WTC11 (cell line): ENCODE measurements around the gene NAA80. TPM values are rescaled to one million over a fixed set of nuclear protein-coding genes. Genes with fewer than 3 reads are reported as not detected.

Experiments used
- ATAC-seq: fragments of 200-7000 bp; cut with Tn5 transposase; 2 replicates; pipeline ENCODE4 v1.10.0; 2021; ENCODE audit warnings: mild to moderate bottlenecking, moderate library complexity
- CTCF ChIA-PET: fragments of 300-600 bp; sonication (Branson Sonifier 250); formaldehyde crosslinking; loops from one replicate; lab custom pipeline; 2021; ENCODE audit warnings: antibody characterized with exemption; lab: Charles Lee
- POLR2A ChIA-PET: fragments of 350-600 bp; sonication (Branson Sonifier 250); formaldehyde crosslinking; loops from one replicate; lab custom pipeline; 2021; ENCODE audit warnings: antibody characterized with exemption; lab: Charles Lee
- DNase-seq: peaks from one replicate; pipeline ENCODE4 v3.0.0; 2021; ENCODE audit warnings: low spot score
- H3K27ac Mint-ChIP-seq: 2 replicates; pipeline ENCODE4 v1.8.0; 2021; ENCODE audit warnings: mixed read lengths
- H3K27me3 Mint-ChIP-seq: 2 replicates; pipeline ENCODE4 v1.8.0; 2021; ENCODE audit warnings: low read depth, mild to moderate bottlenecking, moderate library complexity, mixed read lengths
- H3K36me3 Mint-ChIP-seq: 2 replicates; pipeline ENCODE4 v1.8.0; 2021; ENCODE audit warnings: mixed read lengths
- H3K4me1 Mint-ChIP-seq: 2 replicates; pipeline ENCODE4 v1.8.0; 2022; ENCODE audit warnings: mixed read lengths
- H3K4me3 Mint-ChIP-seq: 2 replicates; pipeline ENCODE4 v1.8.0; 2021; ENCODE audit warnings: mild to moderate bottlenecking, moderate library complexity, mixed read lengths
- H3K9me3 Mint-ChIP-seq: 2 replicates; pipeline ENCODE4 v1.8.0; 2021; ENCODE audit warnings: mixed read lengths
- AR ChIP-seq: fragments of 250-450 bp; sonication (Bioruptor Pico); IDR thresholded peaks from 2 replicates; pipeline ENCODE4 v1.9.0; 2021; ENCODE audit warnings: mild to moderate bottlenecking
- CBFB ChIP-seq: sonication (generic); formaldehyde crosslinking; IDR thresholded peaks from 2 replicates; pipeline ENCODE4 v1.8.1; 2022; ENCODE audit warnings: mild to moderate bottlenecking, low read depth, missing genetic modification reagents
- CREB1 ChIP-seq: sonication (generic); formaldehyde crosslinking; IDR thresholded peaks from 2 replicates; pipeline ENCODE4 v1.8.0; 2023; ENCODE audit warnings: mild to moderate bottlenecking, missing genetic modification reagents
- ELF4 ChIP-seq: sonication (generic); formaldehyde crosslinking; IDR thresholded peaks from 2 replicates; pipeline ENCODE4 v1.8.1; 2022; ENCODE audit warnings: low read depth, mild to moderate bottlenecking, moderate library complexity, missing genetic modification reagents
- ESRRA ChIP-seq: sonication (generic); formaldehyde crosslinking; IDR thresholded peaks from 2 replicates; pipeline ENCODE4 v1.8.1; 2022; ENCODE audit warnings: mild to moderate bottlenecking, missing genetic modification reagents, borderline replicate concordance
- FOXP4 ChIP-seq: sonication (generic); formaldehyde crosslinking; IDR thresholded peaks from 2 replicates; pipeline ENCODE4 v1.8.0; 2022; ENCODE audit warnings: mild to moderate bottlenecking, missing genetic modification reagents
- MAX ChIP-seq: sonication (generic); formaldehyde crosslinking; IDR thresholded peaks from 2 replicates; pipeline ENCODE4 v1.8.0; 2022; ENCODE audit warnings: mild to moderate bottlenecking, missing genetic modification reagents
- MLX ChIP-seq: sonication (generic); formaldehyde crosslinking; IDR thresholded peaks from 2 replicates; pipeline ENCODE4 v1.8.1; 2023; ENCODE audit warnings: mild to moderate bottlenecking, missing genetic modification reagents, moderate library complexity
- MYBL2 ChIP-seq: sonication (generic); formaldehyde crosslinking; IDR thresholded peaks from 2 replicates; pipeline ENCODE4 v1.8.1; 2023; ENCODE audit warnings: mild to moderate bottlenecking, moderate library complexity, missing genetic modification reagents
- NFATC4 ChIP-seq: fragments of 250-450 bp; sonication (Bioruptor Pico); IDR thresholded peaks from 2 replicates; pipeline ENCODE4 v1.9.0; 2021; ENCODE audit warnings: mild to moderate bottlenecking
- NR1H2 ChIP-seq: sonication (generic); formaldehyde crosslinking; IDR thresholded peaks from 2 replicates; pipeline ENCODE4 v1.9.0; 2021; ENCODE audit warnings: mild to moderate bottlenecking, moderate library complexity, missing genetic modification reagents
- PREB ChIP-seq: sonication (generic); formaldehyde crosslinking; IDR thresholded peaks from 2 replicates; pipeline ENCODE4 v1.8.1; 2022; ENCODE audit warnings: mild to moderate bottlenecking, missing genetic modification reagents, moderate library complexity, borderline replicate concordance
- SP1 ChIP-seq: sonication (generic); formaldehyde crosslinking; conservative IDR thresholded peaks from 2 replicates; pipeline ENCODE4 v1.8.1; 2022; ENCODE audit warnings: missing genetic modification reagents
- TEAD1 ChIP-seq: sonication (generic); formaldehyde crosslinking; IDR thresholded peaks from 2 replicates; pipeline ENCODE4 v1.8.0; 2022; ENCODE audit warnings: mild to moderate bottlenecking, missing genetic modification reagents
- USF1 ChIP-seq: sonication (generic); formaldehyde crosslinking; IDR thresholded peaks from 2 replicates; pipeline ENCODE4 v1.8.0; 2022; ENCODE audit warnings: mild to moderate bottlenecking, missing genetic modification reagents
- ZBTB43 ChIP-seq: sonication (generic); formaldehyde crosslinking; IDR thresholded peaks from 2 replicates; pipeline ENCODE4 v1.8.1; 2023; ENCODE audit warnings: mild to moderate bottlenecking, missing genetic modification reagents
- ZNF263 ChIP-seq: sonication (generic); formaldehyde crosslinking; IDR thresholded peaks from 2 replicates; pipeline ENCODE4 v1.8.1; 2022; ENCODE audit warnings: low read depth, mild to moderate bottlenecking, moderate library complexity, missing genetic modification reagents
- ZNF317 ChIP-seq: sonication (generic); formaldehyde crosslinking; IDR thresholded peaks from 2 replicates; pipeline ENCODE4 v1.8.1; 2023; ENCODE audit warnings: low read depth, mild to moderate bottlenecking, moderate library complexity, missing genetic modification reagents, borderline replicate concordance
- ZNF396 ChIP-seq: fragments of 250-450 bp; sonication (Bioruptor Pico); IDR thresholded peaks from 2 replicates; pipeline ENCODE4 v1.8.0; 2021; ENCODE audit warnings: mild to moderate bottlenecking, moderate library complexity, borderline replicate concordance
- ZNF532 ChIP-seq: fragments of 250-450 bp; sonication (Bioruptor Pico); IDR thresholded peaks from 2 replicates; pipeline ENCODE4 v1.9.0; 2021; ENCODE audit warnings: mild to moderate bottlenecking, borderline replicate concordance
- total RNA-seq: library from RNA; stranded (reverse); gene quantifications from 3 replicates; pipeline ENCODE4 v1.2.3, GENCODE V29; 2021

The NAA80 gene
- total RNA-seq, 1 experiment from 2014 or later = 17.3 TPM

- TF ChIP-seq MYBL2 (CRISPR knock-in tag) (no peak), MLX (CRISPR knock-in tag) (no peak), ELF4 (CRISPR knock-in tag) (no peak), CBFB (CRISPR knock-in tag) (no peak), MAX (no peak)
These were observed 23.9 kb upstream of the NAA80 start (continued) for GRCh38 chr3:50323092-50323600.

GRCh38 chr3:50322386-50323091 lies 23.3 kb upstream of the NAA80 start, which contains the start of gene HYAL2:
TSS of gene HYAL2 (minus strand) at chr3:50322745. CDS start at chr3:50320489, 2,256 bp downstream.
- Mint-ChIP-seq H3K9me3 (no peaks in the 10 kb centered on the region), H3K4me1 (peaks cover 42% of the 10 kb centered on the region), H3K36me3 (peaks cover 28% of the 10 kb centered on the region), H3K4me3 (peak within 1 kb of the TSS; percentile 88), H3K27ac (peak within 1 kb of the TSS; percentile 97), H3K27me3 (no peaks in the 10 kb centered on the region)
- peak; percentile 6 for ATAC-seq
- ChIA-PET CTCF (interaction anchor here (0.8 to 5.5 kb wide), 16 partner anchors 14 to 131 kb away, joined by 3 to 95 read pairs (median 6); partner anchors contain the start of genes CYB561D2, GNAT1, HYAL1 and HYAL3), POLR2A (interaction anchor here (1.5 to 2.0 kb wide), 2 partner anchors 15 to 23 kb away, joined by 5 to 8 read pairs; partner anchors contain the start of genes HYAL3 and NAA80)
- DNase-seq = peak; percentile 65
- TF ChIP-seq NFATC4 (CRISPR knock-in tag) = no peak
- TF ChIP-seq ZNF263 = no peak
- TF ChIP-seq ZNF532 (CRISPR knock-in tag) = no peak
- no peak for TF ChIP-seq MYBL2 (CRISPR knock-in tag)
- peak; percentile 78 for TF ChIP-seq FOXP4 (CRISPR knock-in tag)
- TF ChIP-seq ESRRA (CRISPR knock-in tag) = 0 out of 2 replicates have a peak, but pooled peaks have one; percentile 54
- no peak for TF ChIP-seq ELF4 (CRISPR knock-in tag)
- no peak for TF ChIP-seq AR
- TF ChIP-seq PREB (CRISPR knock-in tag) = no peak
- TF ChIP-seq CREB1 (CRISPR knock-in tag) = no peak
- TF ChIP-seq CBFB (CRISPR knock-in tag) = 0 out of 2 replicates have a peak, but pooled peaks have one; percentile 3
- TF ChIP-seq NR1H2 (CRISPR knock-in tag) = no peak
- no peak for TF ChIP-seq USF1 (CRISPR knock-in tag)
- TF ChIP-seq ZNF317 = no peak
- no peak for TF ChIP-seq ZBTB43
- no peak for TF ChIP-seq TEAD1
- TF ChIP-seq ZNF396 = no peak
- 0 out of 2 replicates have a peak, but pooled peaks have one; percentile 43 for TF ChIP-seq SP1 (CRISPR knock-in tag)
